Measurements from ENCODE around the gene CNOT9.
"Not testable (repeated sequence)": the region's sequence is repeated elsewhere in the genome, so short reads cannot be mapped to it uniquely, and the experiment has no call there.

The CNOT9 gene

GRCh38 chr2:218568190-218569037 lies at the start of gene CNOT9, which contains the start of gene USP37:
Gene CNOT9, plus strand, starts transcription at chr2:218568839. Its CDS starts 116 bp downstream, at chr2:218568955.
Gene USP37, minus strand, starts transcription at chr2:218568351. Its CDS starts 9,698 bp downstream, at chr2:218558653.
- DNase-seq: peak; percentile 98

GRCh38 chr2:218518876-218519275 lies 49.8 kb upstream of the CNOT9 start:
- DNase-seq: no peak

GRCh38 chr2:218523651-218524050 lies 45.0 kb upstream of the CNOT9 start:
- no peak for DNase-seq

GRCh38 chr2:218528409-218528808 lies 40.2 kb upstream of the CNOT9 start:
- not testable (repeated sequence) for DNase-seq

GRCh38 chr2:218529990-218530389 lies 38.6 kb upstream of the CNOT9 start:
- DNase-seq: no peak

- DNase-seq: no peak
Observed at GRCh38 chr2:218536804-218537494, 31.7 kb upstream of the CNOT9 start.

- no peak for DNase-seq
Observed at GRCh38 chr2:218540015-218540414, 28.6 kb upstream of the CNOT9 start.

- DNase-seq: no peak
Observed at GRCh38 chr2:218546012-218546411, 22.6 kb upstream of the CNOT9 start.

GRCh38 chr2:218547511-218547910 lies 21.1 kb upstream of the CNOT9 start:
- no peak for DNase-seq

GRCh38 chr2:218547978-218548377 lies 20.7 kb upstream of the CNOT9 start:
- DNase-seq: no peak

GRCh38 chr2:218554225-218554624 lies 14.4 kb upstream of the CNOT9 start:
- not testable (repeated sequence) for DNase-seq

GRCh38 chr2:218555527-218555926 lies 13.1 kb upstream of the CNOT9 start:
- DNase-seq: no peak

- DNase-seq: no peak
Observed at GRCh38 chr2:218557941-218558340, 10.7 kb upstream of the CNOT9 start.

GRCh38 chr2:218558986-218559385 lies 9.7 kb upstream of the CNOT9 start:
- no peak for DNase-seq

- no peak for DNase-seq
Observed at GRCh38 chr2:218564056-218564455, 4.6 kb upstream of the CNOT9 start.

GRCh38 chr2:218566296-218566695 lies 2.3 kb upstream of the CNOT9 start:
- no peak for DNase-seq

- peak; percentile 82 for DNase-seq
Observed at GRCh38 chr2:218567797-218568189, 846 bp upstream of the CNOT9 start.

- peak; percentile 38 for DNase-seq
Observed at GRCh38 chr2:218569038-218569431, 396 bp downstream of the CNOT9 start.

- DNase-seq: peak; percentile 43
Observed at GRCh38 chr2:218569661-218570500, 1.2 kb downstream of the CNOT9 start.

- no peak for DNase-seq
Observed at GRCh38 chr2:218570850-218571249, 2.2 kb downstream of the CNOT9 start.

GRCh38 chr2:218576854-218577253 lies 8.2 kb downstream of the CNOT9 start:
- no peak for DNase-seq

GRCh38 chr2:218577482-218578220 lies 9.0 kb downstream of the CNOT9 start:
- DNase-seq: no peak

Data from DMS79 treated with DMSO at 0.1 percent for 48 hours (cell line).